ENCODE data around the gene CACNB2.
"Not testable (repeated sequence)": the region's sequence is repeated elsewhere in the genome, so short reads cannot be mapped to it uniquely, and the experiment has no call there.

Gene CACNB2

GRCh38 chr10:18145652-18146051 is 5.4 kb downstream of the CACNB2 start:
- peak; percentile 10 for DNase-seq (ENCODE audit: low spot score)

- no peak for DNase-seq (ENCODE audit: low spot score)
These were observed 9.1 kb downstream of the CACNB2 start for GRCh38 chr10:18149196-18149800.

- DNase-seq (ENCODE audit: low spot score) = no peak
These were observed 11.2 kb downstream of the CACNB2 start for GRCh38 chr10:18151356-18151890.

GRCh38 chr10:18153381-18153780 is 13.2 kb downstream of the CACNB2 start:
- DNase-seq (ENCODE audit: low spot score) = not testable (repeated sequence)

GRCh38 chr10:18155321-18155720 is 15.1 kb downstream of the CACNB2 start:
- no peak for DNase-seq (ENCODE audit: low spot score)

- DNase-seq (ENCODE audit: low spot score) = not testable (repeated sequence)
These were observed 16.6 kb downstream of the CACNB2 start for GRCh38 chr10:18156797-18157196.

GRCh38 chr10:18157881-18158280 is 17.7 kb downstream of the CACNB2 start:
- no peak for DNase-seq (ENCODE audit: low spot score)

- DNase-seq (ENCODE audit: low spot score) = no peak
These were observed 18.6 kb downstream of the CACNB2 start for GRCh38 chr10:18158773-18159265.

GRCh38 chr10:18159557-18159956 is 19.3 kb downstream of the CACNB2 start:
- no peak for DNase-seq (ENCODE audit: low spot score)

GRCh38 chr10:18162021-18162627 is 21.9 kb downstream of the CACNB2 start:
- DNase-seq (ENCODE audit: low spot score) = no peak

GRCh38 chr10:18164093-18164492 is 23.9 kb downstream of the CACNB2 start:
- no peak for DNase-seq (ENCODE audit: low spot score)

GRCh38 chr10:18164748-18165361 is 24.6 kb downstream of the CACNB2 start:
- no peak for DNase-seq (ENCODE audit: low spot score)

GRCh38 chr10:18178854-18179483 is 38.7 kb downstream of the CACNB2 start:
- no peak for DNase-seq (ENCODE audit: low spot score)

GRCh38 chr10:18179891-18180290 is 39.7 kb downstream of the CACNB2 start:
- peak; percentile 10 for DNase-seq (ENCODE audit: low spot score)

- not testable (repeated sequence) for DNase-seq (ENCODE audit: low spot score)
These were observed 41.2 kb downstream of the CACNB2 start for GRCh38 chr10:18181382-18181781.

- DNase-seq (ENCODE audit: low spot score) = no peak
These were observed 45.4 kb downstream of the CACNB2 start for GRCh38 chr10:18185621-18186020.

GRCh38 chr10:18190840-18191239 is 50.6 kb downstream of the CACNB2 start:
- no peak for DNase-seq (ENCODE audit: low spot score)

GRCh38 chr10:18194634-18195033 is 54.4 kb downstream of the CACNB2 start:
- no peak for DNase-seq (ENCODE audit: low spot score)

GRCh38 chr10:18195060-18195799 is 55.0 kb downstream of the CACNB2 start:
- DNase-seq (ENCODE audit: low spot score) = no peak

- no peak for DNase-seq (ENCODE audit: low spot score)
These were observed 56.8 kb downstream of the CACNB2 start for GRCh38 chr10:18196806-18197550.

GRCh38 chr10:18197706-18198105 is 57.5 kb downstream of the CACNB2 start:
- no peak for DNase-seq (ENCODE audit: low spot score)
